ENCODE data around the gene NCAM2. TPM values are rescaled to one million over a fixed set of nuclear protein-coding genes. Genes with fewer than 3 reads are reported as not detected.

NCAM2 gene
- total RNA-seq, 1 donor from 2014 or later: 22.6 TPM

DNA sequence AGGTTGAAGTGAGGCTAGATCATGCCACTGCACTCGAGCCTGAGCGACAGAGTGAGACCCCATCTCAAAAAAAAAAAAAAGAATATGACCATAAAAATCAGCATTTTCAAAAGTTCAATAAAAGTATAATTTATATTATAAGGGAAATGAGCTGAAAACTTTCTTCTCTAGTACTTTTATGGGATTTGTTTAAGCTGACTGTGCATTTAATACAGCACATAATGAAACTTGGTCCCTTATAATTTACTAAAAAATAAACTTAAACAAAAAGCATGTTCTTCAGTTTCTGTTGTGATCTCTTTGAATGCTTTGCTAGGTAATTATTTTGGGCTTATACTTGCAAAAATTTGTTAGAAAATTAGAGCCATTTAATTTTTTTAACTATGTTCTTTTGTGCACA is 77.8 kb downstream of the NCAM2 start:
- Mint-ChIP-seq H3K27me3 (no peaks in the 10 kb centered on the region), H3K9me3 (no peaks in the 10 kb centered on the region), H3K27ac (no peak overlapping the region), H3K36me3 (no peaks in the 10 kb centered on the region), H3K4me3 (no peak overlapping the region), H3K4me1 (ENCODE audit: unreplicated experiment) (peaks cover 6% of the 10 kb centered on the region)
- DNase-seq (ENCODE audit: extremely low spot score, unreplicated experiment): no peak
- TF ChIP-seq, protein P1, sequence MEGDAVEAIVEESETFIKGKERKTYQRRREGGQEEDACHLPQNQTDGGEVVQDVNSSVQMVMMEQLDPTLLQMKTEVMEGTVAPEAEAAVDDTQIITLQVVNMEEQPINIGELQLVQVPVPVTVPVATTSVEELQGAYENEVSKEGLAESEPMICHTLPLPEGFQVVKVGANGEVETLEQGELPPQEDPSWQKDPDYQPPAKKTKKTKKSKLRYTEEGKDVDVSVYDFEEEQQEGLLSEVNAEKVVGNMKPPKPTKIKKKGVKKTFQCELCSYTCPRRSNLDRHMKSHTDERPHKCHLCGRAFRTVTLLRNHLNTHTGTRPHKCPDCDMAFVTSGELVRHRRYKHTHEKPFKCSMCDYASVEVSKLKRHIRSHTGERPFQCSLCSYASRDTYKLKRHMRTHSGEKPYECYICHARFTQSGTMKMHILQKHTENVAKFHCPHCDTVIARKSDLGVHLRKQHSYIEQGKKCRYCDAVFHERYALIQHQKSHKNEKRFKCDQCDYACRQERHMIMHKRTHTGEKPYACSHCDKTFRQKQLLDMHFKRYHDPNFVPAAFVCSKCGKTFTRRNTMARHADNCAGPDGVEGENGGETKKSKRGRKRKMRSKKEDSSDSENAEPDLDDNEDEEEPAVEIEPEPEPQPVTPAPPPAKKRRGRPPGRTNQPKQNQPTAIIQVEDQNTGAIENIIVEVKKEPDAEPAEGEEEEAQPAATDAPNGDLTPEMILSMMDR (conservative IDR thresholded peaks at IDR 0.05): no peak

DNA sequence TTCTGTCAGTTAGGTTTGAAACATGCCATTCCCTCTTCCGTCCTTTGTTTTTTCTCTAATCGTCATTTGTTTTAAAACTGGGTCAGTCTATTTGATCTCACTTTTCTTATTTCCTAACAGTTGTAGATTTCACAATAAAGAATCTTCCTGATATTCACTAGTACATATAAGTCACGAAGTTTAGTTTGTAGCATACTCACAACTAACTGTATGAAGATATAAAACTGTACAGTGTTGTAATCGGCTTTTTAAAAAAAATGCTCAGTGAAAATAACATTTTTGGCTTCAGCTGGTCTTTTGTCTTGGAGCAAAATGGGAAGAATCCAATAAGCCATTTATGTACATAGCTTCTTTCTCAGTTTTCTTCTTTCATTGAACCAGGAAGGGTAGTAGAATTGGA is 78.3 kb downstream of the NCAM2 start:
- TF ChIP-seq, protein P1 (conservative IDR thresholded peaks at IDR 0.05): no peak
- H3K9me3 Mint-ChIP-seq: no peaks in the 10 kb centered on the region
- no peak overlapping the region for H3K4me3 Mint-ChIP-seq
- no peak for DNase-seq (ENCODE audit: extremely low spot score, unreplicated experiment)
- H3K27ac Mint-ChIP-seq: no peak overlapping the region
- H3K36me3 Mint-ChIP-seq: no peaks in the 10 kb centered on the region
- H3K27me3 Mint-ChIP-seq: no peaks in the 10 kb centered on the region
- H3K4me1 Mint-ChIP-seq (ENCODE audit: unreplicated experiment): peaks cover 6% of the 10 kb centered on the region

GRCh38 chr21:21079646-21080045 is 81.4 kb downstream of the NCAM2 start:
- TF ChIP-seq, protein P1 (conservative IDR thresholded peaks at IDR 0.05): no peak
- DNase-seq (ENCODE audit: extremely low spot score, unreplicated experiment): no peak
- no peak overlapping the region for H3K27ac Mint-ChIP-seq
- peaks cover 6% of the 10 kb centered on the region for H3K4me1 Mint-ChIP-seq (ENCODE audit: unreplicated experiment)
- H3K9me3 Mint-ChIP-seq: no peaks in the 10 kb centered on the region
- H3K4me3 Mint-ChIP-seq: no peak overlapping the region
- no peaks in the 10 kb centered on the region for H3K27me3 Mint-ChIP-seq
- H3K36me3 Mint-ChIP-seq: no peaks in the 10 kb centered on the region

- Mint-ChIP-seq H3K27me3 (no peaks in the 10 kb centered on the region), H3K36me3 (no peaks in the 10 kb centered on the region), H3K4me1 (ENCODE audit: unreplicated experiment) (no peaks in the 10 kb centered on the region), H3K9me3 (no peaks in the 10 kb centered on the region), H3K27ac (no peak overlapping the region), H3K4me3 (no peak overlapping the region)
- TF ChIP-seq, protein P1 (conservative IDR thresholded peaks at IDR 0.05): no peak
- no peak for DNase-seq (ENCODE audit: extremely low spot score, unreplicated experiment)
Observed at GRCh38 chr21:21084179-21084578, 86.0 kb downstream of the NCAM2 start.

DNA sequence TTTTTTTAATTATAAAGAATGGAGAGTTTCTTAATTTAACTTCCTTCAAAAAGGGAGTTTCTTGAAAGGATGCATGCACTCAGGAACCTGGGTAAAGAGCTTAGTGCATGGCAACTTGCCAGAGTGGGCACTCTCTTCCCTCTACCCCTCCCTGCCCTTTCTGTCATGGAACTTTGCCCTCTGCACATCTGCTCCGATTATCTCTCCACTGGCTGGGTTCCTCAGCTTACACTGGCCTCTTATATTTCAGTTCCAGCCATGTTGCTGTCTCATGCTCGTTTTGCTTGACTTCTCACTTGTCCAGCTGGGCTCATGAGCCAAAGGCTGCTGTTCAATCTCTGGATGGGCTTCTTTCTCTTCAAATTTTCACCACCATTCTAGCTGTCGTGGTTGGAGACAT is 87.0 kb downstream of the NCAM2 start:
- Mint-ChIP-seq H3K36me3 (no peaks in the 10 kb centered on the region), H3K4me1 (ENCODE audit: unreplicated experiment) (no peaks in the 10 kb centered on the region), H3K27ac (no peak overlapping the region), H3K27me3 (no peaks in the 10 kb centered on the region), H3K9me3 (no peaks in the 10 kb centered on the region), H3K4me3 (no peak overlapping the region)
- no peak for DNase-seq (ENCODE audit: extremely low spot score, unreplicated experiment)
- TF ChIP-seq, protein P1 (conservative IDR thresholded peaks at IDR 0.05): no peak

- no peaks in the 10 kb centered on the region for H3K4me1 Mint-ChIP-seq (ENCODE audit: unreplicated experiment)
- no peaks in the 10 kb centered on the region for H3K36me3 Mint-ChIP-seq
- H3K4me3 Mint-ChIP-seq: no peak overlapping the region
- TF ChIP-seq, protein P1 (conservative IDR thresholded peaks at IDR 0.05): no peak
- DNase-seq (ENCODE audit: extremely low spot score, unreplicated experiment): no peak
- no peaks in the 10 kb centered on the region for H3K27me3 Mint-ChIP-seq
- H3K27ac Mint-ChIP-seq: no peak overlapping the region
- H3K9me3 Mint-ChIP-seq: no peaks in the 10 kb centered on the region
Observed at GRCh38 chr21:21096956-21097355, 98.7 kb downstream of the NCAM2 start.

Measured in type B pancreatic cell (in vitro differentiated cells).